Measurements from ENCODE around the gene AMHR2.

AMHR2 gene

GRCh38 chr12:53465679-53466078 lies 42.0 kb downstream of the AMHR2 start:
- no peak for DNase-seq (ENCODE audit: low read depth)
- TF ChIP-seq CTCF (conservative IDR thresholded peaks at IDR 0.05; ENCODE audit: control insufficient read depth, insufficient read depth, low read depth, low read length), result no peak
- H3K4me3 ChIP-seq (ENCODE audit: control insufficient read depth, low read depth, low read length), result no peak overlapping the region

- no peak for DNase-seq (ENCODE audit: low read depth)
- no peak overlapping the region for H3K4me3 ChIP-seq (ENCODE audit: control insufficient read depth, low read depth, low read length)
- no peak for TF ChIP-seq CTCF (conservative IDR thresholded peaks at IDR 0.05; ENCODE audit: control insufficient read depth, insufficient read depth, low read depth, low read length)
Measured at GRCh38 chr12:53466640-53467039, 43.0 kb downstream of the AMHR2 start.

GRCh38 chr12:53467082-53467481 lies 43.4 kb downstream of the AMHR2 start:
- TF ChIP-seq CTCF (conservative IDR thresholded peaks at IDR 0.05; ENCODE audit: control insufficient read depth, insufficient read depth, low read depth, low read length), result no peak
- DNase-seq (ENCODE audit: low read depth), result no peak
- H3K4me3 ChIP-seq (ENCODE audit: control insufficient read depth, low read depth, low read length), result no peak overlapping the region

- DNase-seq (ENCODE audit: low read depth), result no peak
- no peak for TF ChIP-seq CTCF (conservative IDR thresholded peaks at IDR 0.05; ENCODE audit: control insufficient read depth, insufficient read depth, low read depth, low read length)
- H3K4me3 ChIP-seq (ENCODE audit: control insufficient read depth, low read depth, low read length), result no peak overlapping the region
Measured at GRCh38 chr12:53467880-53468279, 44.2 kb downstream of the AMHR2 start.

- TF ChIP-seq CTCF (conservative IDR thresholded peaks at IDR 0.05; ENCODE audit: control insufficient read depth, insufficient read depth, low read depth, low read length), result no peak
- no peak overlapping the region for H3K4me3 ChIP-seq (ENCODE audit: control insufficient read depth, low read depth, low read length)
- no peak for DNase-seq (ENCODE audit: low read depth)
Measured at GRCh38 chr12:53468282-53468681, 44.6 kb downstream of the AMHR2 start.

- DNase-seq (ENCODE audit: low read depth), result no peak
- TF ChIP-seq CTCF (conservative IDR thresholded peaks at IDR 0.05; ENCODE audit: control insufficient read depth, insufficient read depth, low read depth, low read length), result no peak
Measured at GRCh38 chr12:53472056-53472582, 48.5 kb downstream of the AMHR2 start.

GRCh38 chr12:53474077-53474476 lies 50.4 kb downstream of the AMHR2 start:
- no peak for TF ChIP-seq CTCF (conservative IDR thresholded peaks at IDR 0.05; ENCODE audit: control insufficient read depth, insufficient read depth, low read depth, low read length)
- no peak for DNase-seq (ENCODE audit: low read depth)
- no peak overlapping the region for H3K4me3 ChIP-seq (ENCODE audit: control insufficient read depth, low read depth, low read length)

More at GRCh38 chr12:53472056-53472582, 48.5 kb downstream of the AMHR2 start:
- no peak overlapping the region for H3K4me3 ChIP-seq (ENCODE audit: control insufficient read depth, low read depth, low read length)

All from fibroblast of mammary gland (primary cell).